Stimulated activated memory B cell treated with anti-CD40 and anti-IgM and Interleukin-4, amounts not matched to agents 10 μg/mL and 1 μg/mL and 100 μg/mL, for 72 hours (primary cell): ENCODE results near the gene BLOC1S2.

ENCODE experiments used
- ATAC-seq: fragments of 150-1000 bp; cut with Tn5 transposase; 2 replicates; pipeline ENCODE4 v1.10.0; 2021
- H3K27ac Mint-ChIP-seq: one replicate; pipeline ENCODE4 v1.8.0; 2022; ENCODE audit warnings: mild to moderate bottlenecking, mixed read lengths
- H3K27me3 Mint-ChIP-seq: one replicate; pipeline ENCODE4 v1.8.0; 2022; ENCODE audit warnings: mixed read lengths
- H3K36me3 Mint-ChIP-seq: one replicate; pipeline ENCODE4 v1.8.0; 2022; ENCODE audit warnings: mixed read lengths
- H3K4me1 Mint-ChIP-seq: one replicate; pipeline ENCODE4 v1.8.0; 2022; ENCODE audit warnings: mixed read lengths
- H3K4me3 Mint-ChIP-seq: one replicate; pipeline ENCODE4 v1.8.0; 2022; ENCODE audit warnings: mild to moderate bottlenecking, moderate library complexity, mixed read lengths
- H3K9me3 Mint-ChIP-seq: one replicate; pipeline ENCODE4 v1.8.0; 2022; ENCODE audit warnings: mixed read lengths

The BLOC1S2 gene

GRCh38 chr10:100254191-100254590 is 32.3 kb downstream of the BLOC1S2 start:
- H3K27ac Mint-ChIP-seq, result no peak overlapping the region
- no peaks in the 10 kb centered on the region for H3K27me3 Mint-ChIP-seq
- no peaks in the 10 kb centered on the region for H3K4me1 Mint-ChIP-seq
- no peak for ATAC-seq
- H3K36me3 Mint-ChIP-seq, result peaks cover 60% of the 10 kb centered on the region
- H3K4me3 Mint-ChIP-seq, result no peak overlapping the region
- no peaks in the 10 kb centered on the region for H3K9me3 Mint-ChIP-seq

DNA sequence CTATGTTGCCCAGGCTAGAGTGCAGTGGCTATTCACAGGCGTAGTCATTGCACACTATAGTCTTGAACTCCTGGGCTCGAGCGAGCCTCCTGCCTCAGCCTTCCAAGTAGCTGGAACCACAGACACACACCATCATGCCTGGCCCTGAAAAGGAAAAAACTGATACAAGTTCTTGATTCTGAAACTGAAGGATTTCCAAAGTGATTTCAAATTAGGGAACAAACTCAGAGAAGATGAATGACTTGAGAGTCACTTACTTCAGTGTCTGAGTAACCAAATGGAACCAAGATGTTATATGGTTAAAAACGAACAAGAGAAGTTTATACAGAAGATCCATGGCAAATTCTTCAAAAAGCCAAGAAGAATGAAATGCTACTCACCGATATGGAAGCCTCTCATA is 33.4 kb downstream of the BLOC1S2 start:
- ATAC-seq, result no peak
- Mint-ChIP-seq H3K27me3 (no peaks in the 10 kb centered on the region), H3K4me1 (no peaks in the 10 kb centered on the region), H3K4me3 (no peak overlapping the region), H3K27ac (no peak overlapping the region), H3K9me3 (no peaks in the 10 kb centered on the region), H3K36me3 (peaks cover 55% of the 10 kb centered on the region)

DNA sequence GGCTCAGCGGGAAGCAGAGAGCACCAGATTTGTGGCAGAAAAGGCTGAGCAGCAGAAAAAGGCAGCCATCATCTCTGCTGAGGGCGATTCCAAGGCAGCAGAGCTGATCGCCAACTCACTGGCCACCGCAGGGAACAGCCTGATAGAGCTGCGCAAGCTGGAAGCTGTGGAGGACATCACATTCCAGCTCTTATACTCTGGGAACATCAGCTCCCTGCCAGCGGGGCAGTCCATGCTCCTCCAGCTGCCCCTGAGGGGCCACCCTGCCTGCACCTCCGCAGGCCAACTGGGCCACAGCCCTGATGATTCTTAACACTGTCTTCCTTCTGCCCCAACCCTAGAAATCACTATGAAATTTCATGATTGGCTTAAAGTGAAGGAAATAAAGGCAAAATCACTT is 37.7 kb downstream of the BLOC1S2 start:
- Mint-ChIP-seq H3K9me3 (no peaks in the 10 kb centered on the region), H3K27ac (no peak overlapping the region), H3K36me3 (peaks cover 29% of the 10 kb centered on the region), H3K27me3 (no peaks in the 10 kb centered on the region), H3K4me3 (no peak overlapping the region), H3K4me1 (no peaks in the 10 kb centered on the region)
- no peak for ATAC-seq

GRCh38 chr10:100245484-100246220 is 40.8 kb downstream of the BLOC1S2 start:
- Mint-ChIP-seq H3K4me3 (no peak overlapping the region), H3K9me3 (no peaks in the 10 kb centered on the region), H3K36me3 (peaks cover 40% of the 10 kb centered on the region)

DNA sequence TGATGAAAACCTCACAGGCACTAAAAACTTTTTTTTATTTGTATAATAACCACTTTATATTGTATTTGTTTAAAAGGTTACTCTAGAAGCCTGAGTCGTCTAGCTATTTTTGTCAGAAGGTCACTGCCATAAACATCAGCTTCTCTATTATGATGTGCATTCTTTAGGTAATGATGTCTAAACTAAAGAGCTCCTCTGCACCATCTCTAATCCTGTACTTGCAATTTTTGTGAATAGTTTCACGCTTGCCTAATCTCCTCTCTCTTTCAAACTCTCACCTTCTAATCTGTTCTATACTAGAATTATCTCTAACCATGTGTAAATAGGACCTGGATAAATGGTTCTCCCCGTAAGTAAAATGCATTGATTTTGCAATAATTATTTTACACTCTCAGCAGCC is 46.6 kb downstream of the BLOC1S2 start:
- Mint-ChIP-seq H3K27me3 (no peaks in the 10 kb centered on the region), H3K27ac (no peak overlapping the region), H3K36me3 (peaks cover 45% of the 10 kb centered on the region), H3K4me1 (no peaks in the 10 kb centered on the region), H3K9me3 (no peaks in the 10 kb centered on the region), H3K4me3 (no peak overlapping the region)
- ATAC-seq, result no peak

More at GRCh38 chr10:100245484-100246220, 40.8 kb downstream of the BLOC1S2 start:
- H3K4me1 Mint-ChIP-seq, result no peaks in the 10 kb centered on the region
- ATAC-seq, result no peak
- no peaks in the 10 kb centered on the region for H3K27me3 Mint-ChIP-seq
- H3K27ac Mint-ChIP-seq, result no peak overlapping the region

DNA sequence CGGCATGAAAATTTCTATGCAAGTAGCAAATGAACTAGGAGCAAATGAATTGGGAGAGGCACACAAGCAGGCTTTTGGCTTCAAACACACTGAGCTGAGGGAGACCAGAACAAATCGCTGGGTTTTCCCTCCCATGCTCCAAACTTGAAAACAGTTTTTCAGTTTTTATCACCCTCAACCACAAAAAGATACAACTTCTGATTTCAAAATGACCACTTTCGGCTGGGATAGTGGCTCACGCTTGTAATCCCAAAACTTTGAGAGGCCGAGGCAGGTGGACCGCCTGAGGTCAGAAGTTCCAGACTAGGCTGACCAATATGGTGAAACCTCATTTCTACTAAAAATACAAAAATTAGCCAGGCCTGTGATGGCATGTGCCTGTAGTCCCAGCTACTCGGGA is 48.1 kb downstream of the BLOC1S2 start:
- Mint-ChIP-seq H3K9me3 (no peaks in the 10 kb centered on the region), H3K27me3 (no peaks in the 10 kb centered on the region), H3K4me1 (no peaks in the 10 kb centered on the region), H3K36me3 (peaks cover 53% of the 10 kb centered on the region), H3K4me3 (no peak overlapping the region), H3K27ac (peak overlapping the region; percentile 67)
- no peak for ATAC-seq

DNA sequence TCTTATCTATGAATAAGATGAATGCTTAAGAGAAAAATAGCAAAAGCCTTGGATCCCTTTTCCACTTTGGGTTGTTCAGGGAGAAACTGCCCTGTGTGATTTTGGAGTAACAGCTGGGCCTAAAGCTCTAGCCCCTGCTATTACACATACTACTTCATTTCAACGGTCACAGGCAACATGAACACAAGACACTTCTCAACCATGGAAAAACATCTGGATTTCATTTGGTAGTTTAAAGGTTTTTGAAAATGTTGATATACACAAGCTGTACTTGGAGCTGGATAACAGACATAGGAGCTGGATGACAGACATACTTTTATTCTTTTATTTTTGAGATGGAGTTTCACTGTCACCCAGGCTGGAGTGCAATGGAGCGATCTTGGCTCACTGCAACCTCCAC is 54.4 kb downstream of the BLOC1S2 start:
- no peak overlapping the region for H3K4me3 Mint-ChIP-seq
- no peak for ATAC-seq
- no peak overlapping the region for H3K27ac Mint-ChIP-seq
- H3K9me3 Mint-ChIP-seq, result peaks cover 4% of the 10 kb centered on the region
- H3K27me3 Mint-ChIP-seq, result no peaks in the 10 kb centered on the region
- peaks cover 44% of the 10 kb centered on the region for H3K36me3 Mint-ChIP-seq
- peaks cover 28% of the 10 kb centered on the region for H3K4me1 Mint-ChIP-seq

DNA sequence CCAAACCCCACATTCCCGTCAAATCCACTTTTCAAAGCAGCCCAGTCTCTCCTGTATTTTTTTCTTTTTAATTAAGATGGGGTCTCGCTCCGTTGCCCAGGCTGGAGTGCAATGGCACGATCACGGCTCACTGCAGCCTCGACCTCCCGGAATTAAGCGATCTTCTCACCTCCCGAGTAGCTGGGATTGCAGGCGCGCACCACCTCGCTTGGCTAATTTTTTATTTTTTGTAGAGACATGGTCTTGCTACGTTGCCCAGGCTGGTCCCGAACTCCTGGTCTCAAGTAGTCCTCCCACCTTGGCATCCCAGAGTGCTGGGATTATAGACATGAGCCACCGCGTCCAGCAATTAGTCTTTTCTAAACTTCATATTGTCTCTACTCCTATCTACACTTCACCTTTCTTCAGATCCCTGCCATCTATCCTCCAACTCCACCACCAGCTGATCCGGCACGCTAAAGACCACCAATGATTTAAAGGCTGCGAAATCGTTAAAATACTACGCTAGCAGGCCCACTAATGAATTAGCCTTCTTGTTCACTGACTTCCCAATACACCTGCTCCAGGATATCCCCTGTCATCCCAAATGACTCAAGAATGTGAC is 56.6 kb downstream of the BLOC1S2 start:
- H3K4me1 Mint-ChIP-seq, result peaks cover 36% of the 10 kb centered on the region
- H3K27me3 Mint-ChIP-seq, result no peaks in the 10 kb centered on the region
- H3K4me3 Mint-ChIP-seq, result peak overlapping the region; percentile 86
- ATAC-seq, result no peak
- peaks cover 4% of the 10 kb centered on the region for H3K9me3 Mint-ChIP-seq
- H3K36me3 Mint-ChIP-seq, result peaks cover 36% of the 10 kb centered on the region
- peak overlapping the region; percentile 80 for H3K27ac Mint-ChIP-seq

DNA sequence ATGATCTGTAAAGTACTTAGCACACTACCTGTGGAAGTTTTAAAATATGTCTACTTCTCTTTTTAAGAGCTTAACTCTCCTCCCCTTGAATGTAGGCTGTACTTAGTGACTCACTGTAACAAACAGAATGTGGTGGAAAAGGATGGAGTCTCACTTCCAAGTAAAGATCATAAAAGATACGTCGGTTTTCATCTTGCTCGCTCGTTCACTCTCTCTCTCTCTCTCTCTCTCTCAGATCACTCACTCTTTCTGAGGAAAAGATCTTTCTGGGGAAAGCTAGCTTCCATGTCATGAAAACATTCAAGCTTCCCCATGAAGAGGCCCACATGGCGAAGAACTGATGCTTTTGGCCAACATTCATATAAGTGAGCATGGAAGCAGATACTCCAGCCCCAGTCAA is 62.6 kb downstream of the BLOC1S2 start:
- Mint-ChIP-seq H3K27ac (no peak overlapping the region), H3K36me3 (peaks cover 47% of the 10 kb centered on the region)
- ATAC-seq, result no peak

More for the DNA sequence above, 62.6 kb downstream of the BLOC1S2 start:
- Mint-ChIP-seq H3K27me3 (no peaks in the 10 kb centered on the region), H3K4me3 (no peak overlapping the region), H3K9me3 (no peaks in the 10 kb centered on the region), H3K4me1 (peaks cover 22% of the 10 kb centered on the region)
